CD4-positive, alpha-beta T cell treated with Interleukin-2 at 100 ng/mL for 4 hours (primary cell): ENCODE results near the gene SERPINA9.
"Not testable (repeated sequence)": the region's sequence is repeated elsewhere in the genome, so short reads cannot be mapped to it uniquely, and the experiment has no call there.

Source experiments
- DNase-seq: peaks from one replicate; pipeline ENCODE4 v3.0.0-alpha.2; 2020; ENCODE audit warnings: low spot score

SERPINA9 gene

DNA sequence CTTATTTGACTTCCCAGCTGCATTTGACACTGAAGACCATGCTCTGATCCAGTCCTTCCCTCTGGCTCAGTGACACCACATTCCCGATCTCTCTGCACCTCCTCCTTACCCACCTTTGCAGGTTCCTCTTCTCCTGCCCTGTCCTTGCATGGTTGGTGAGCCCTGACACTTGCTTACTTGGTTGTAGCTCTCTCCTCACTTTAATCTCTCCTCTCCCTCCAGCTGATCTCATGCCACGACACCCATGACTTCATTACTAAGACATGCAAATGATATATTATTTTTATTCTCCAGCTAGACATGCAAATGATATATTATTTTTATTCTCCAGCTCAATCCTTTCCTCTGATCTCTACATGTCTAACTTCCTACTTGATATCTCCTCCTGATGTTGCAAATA lies at the start of gene SERPINA9:
Gene SERPINA9, minus strand, starts transcription at position 175 of the 400 bp plus-strand sequence. CDS start 6,357 bp downstream, outside the sequence.
- no peak for DNase-seq

GRCh38 chr14:94524093-94524492 lies 48.1 kb upstream of the SERPINA9 start:
- no peak for DNase-seq

- DNase-seq = no peak
Observed at GRCh38 chr14:94523265-94523664, 47.3 kb upstream of the SERPINA9 start.

GRCh38 chr14:94522115-94522724 lies 46.2 kb upstream of the SERPINA9 start:
- DNase-seq = no peak

- no peak for DNase-seq
Observed at GRCh38 chr14:94521375-94522114, 45.5 kb upstream of the SERPINA9 start.

DNA sequence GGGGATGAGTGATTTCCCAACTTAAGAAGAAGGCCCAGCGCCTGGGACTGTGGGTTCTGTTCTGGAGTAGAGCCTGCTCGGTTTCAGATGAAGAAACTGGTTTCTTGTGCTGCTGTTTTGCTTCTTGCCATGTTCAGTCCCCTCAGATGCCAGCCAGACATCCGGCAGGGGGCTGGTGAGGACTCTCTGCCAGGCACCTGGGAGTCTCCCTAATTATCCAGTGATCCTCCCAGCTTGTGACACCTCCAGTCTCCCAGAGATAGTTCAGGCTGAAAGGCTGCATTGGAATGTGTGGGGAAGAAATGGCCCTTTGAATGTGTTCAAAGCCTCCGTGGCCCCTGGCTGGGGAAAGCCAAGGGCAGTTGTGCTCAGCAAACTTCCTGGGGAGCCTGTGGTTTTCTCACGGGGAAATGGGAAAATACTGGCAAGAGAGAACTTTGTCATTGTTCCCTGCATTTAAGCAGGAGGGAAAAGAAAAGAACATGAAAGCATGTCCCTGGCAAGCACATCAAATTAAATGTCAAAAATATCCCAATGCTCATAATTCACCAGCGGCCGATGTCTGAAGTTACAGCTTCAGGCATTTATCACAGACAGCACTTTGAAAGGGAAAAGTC lies 41.8 kb upstream of the SERPINA9 start:
- DNase-seq = no peak

GRCh38 chr14:94517248-94517640 lies 41.2 kb upstream of the SERPINA9 start:
- no peak for DNase-seq

DNA sequence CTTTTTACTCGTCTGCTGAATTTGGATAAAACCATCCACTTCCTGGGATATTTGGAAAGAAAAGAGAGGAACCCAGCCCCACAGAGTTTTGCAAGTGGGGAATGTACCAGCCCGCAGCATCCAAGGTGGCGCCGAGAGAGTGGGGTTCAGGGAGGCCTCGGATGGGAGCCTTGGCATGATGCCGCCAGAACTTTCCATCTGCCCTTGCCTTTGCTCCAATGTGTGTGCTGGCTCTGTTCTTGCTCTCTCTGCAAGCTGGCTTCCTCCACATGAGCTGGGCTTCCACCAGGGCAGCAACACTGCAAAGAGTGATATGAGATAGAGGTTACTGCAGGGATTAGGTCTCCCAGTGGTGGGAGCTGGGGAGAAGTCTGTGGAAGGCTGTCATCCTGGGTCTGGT lies 39.9 kb upstream of the SERPINA9 start:
- no peak for DNase-seq

DNA sequence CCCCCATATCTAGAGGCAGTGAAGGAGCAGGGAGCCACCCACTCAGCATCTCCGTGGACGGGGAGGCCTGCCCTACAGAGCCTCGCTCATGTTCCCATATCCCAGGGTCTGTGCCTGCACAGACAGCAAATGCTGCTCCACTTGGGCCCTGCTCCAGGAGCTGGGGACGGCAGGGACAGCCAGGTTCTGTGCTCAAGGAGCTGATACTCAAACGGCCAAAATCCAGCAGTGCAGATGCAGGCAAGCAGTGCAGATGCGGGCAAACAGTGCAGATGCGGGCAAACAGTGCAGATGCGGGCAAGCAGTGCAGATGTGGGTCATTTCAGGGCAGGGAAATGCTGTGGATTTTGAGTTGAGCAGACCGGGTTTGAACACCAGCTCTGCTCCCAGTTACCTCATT lies 39.4 kb upstream of the SERPINA9 start:
- DNase-seq = no peak

DNA sequence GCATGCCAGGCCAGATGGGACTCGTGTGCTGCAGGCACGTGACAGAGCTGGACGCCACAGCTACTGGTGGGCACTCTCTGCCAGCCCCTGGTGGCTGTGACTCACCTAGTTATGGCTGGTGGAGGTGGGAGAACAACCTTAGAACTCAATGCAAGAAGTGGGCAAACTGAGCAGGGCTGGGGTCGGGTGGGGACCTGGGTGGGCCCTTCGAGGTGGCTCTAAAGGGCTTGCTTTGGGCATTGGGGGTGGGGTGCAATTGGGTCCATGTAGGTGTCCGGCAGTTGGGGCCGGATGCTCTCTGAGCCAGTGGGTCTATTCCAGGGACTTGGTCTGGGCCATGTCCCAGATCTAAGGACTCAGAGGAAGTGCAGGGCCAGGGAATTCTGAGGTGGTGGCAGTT lies 38.4 kb upstream of the SERPINA9 start:
- no peak for DNase-seq

GRCh38 chr14:94510481-94510880 lies 34.5 kb upstream of the SERPINA9 start:
- DNase-seq = not testable (repeated sequence)

DNA sequence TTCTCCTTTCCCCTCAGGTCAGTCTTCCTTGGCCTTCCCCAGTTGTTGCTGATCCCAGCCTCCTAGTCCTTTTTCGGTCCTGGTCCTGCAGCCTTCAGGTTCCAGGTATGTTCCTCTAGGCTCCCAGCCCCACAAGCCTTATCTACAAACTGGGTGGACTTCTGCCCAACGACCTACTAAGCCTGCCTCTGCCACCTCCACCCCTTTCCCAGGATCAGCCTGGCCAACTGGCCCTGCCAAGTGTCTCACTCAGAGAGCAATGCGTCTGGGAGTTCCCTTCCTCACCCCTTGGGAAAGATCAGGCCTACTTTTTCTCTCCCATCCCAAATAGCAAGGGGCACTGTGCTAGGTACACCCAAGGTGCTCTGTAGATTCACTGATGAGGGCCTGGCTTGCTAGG lies 33.4 kb upstream of the SERPINA9 start, which contains the start of gene SERPINA12:
Gene SERPINA12, minus strand, starts transcription at position 114 of the 400 bp plus-strand sequence. CDS start 11,072 bp downstream, outside the sequence.
- DNase-seq = no peak

- DNase-seq = no peak
Observed at GRCh38 chr14:94505641-94506040, 29.6 kb upstream of the SERPINA9 start.

DNA sequence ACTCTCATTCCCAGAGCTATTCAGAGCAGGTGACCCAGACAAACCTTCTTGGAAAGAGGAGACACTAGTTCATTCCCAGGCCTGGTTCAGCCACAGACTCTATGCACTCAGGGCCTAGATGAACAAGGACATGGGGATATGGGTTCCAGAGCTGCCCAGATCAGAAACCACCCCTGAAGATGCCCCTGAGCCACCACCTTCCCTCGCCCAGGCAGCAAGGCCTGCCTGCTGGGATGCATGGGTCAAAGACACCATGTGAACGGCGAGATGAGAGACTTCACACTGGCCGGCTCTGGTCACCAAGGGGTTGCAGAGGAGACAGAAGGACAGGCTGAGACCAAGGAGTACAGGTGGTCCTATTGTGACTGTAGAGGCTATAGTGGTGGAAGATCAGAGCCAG lies 29.2 kb upstream of the SERPINA9 start:
- no peak for DNase-seq

DNA sequence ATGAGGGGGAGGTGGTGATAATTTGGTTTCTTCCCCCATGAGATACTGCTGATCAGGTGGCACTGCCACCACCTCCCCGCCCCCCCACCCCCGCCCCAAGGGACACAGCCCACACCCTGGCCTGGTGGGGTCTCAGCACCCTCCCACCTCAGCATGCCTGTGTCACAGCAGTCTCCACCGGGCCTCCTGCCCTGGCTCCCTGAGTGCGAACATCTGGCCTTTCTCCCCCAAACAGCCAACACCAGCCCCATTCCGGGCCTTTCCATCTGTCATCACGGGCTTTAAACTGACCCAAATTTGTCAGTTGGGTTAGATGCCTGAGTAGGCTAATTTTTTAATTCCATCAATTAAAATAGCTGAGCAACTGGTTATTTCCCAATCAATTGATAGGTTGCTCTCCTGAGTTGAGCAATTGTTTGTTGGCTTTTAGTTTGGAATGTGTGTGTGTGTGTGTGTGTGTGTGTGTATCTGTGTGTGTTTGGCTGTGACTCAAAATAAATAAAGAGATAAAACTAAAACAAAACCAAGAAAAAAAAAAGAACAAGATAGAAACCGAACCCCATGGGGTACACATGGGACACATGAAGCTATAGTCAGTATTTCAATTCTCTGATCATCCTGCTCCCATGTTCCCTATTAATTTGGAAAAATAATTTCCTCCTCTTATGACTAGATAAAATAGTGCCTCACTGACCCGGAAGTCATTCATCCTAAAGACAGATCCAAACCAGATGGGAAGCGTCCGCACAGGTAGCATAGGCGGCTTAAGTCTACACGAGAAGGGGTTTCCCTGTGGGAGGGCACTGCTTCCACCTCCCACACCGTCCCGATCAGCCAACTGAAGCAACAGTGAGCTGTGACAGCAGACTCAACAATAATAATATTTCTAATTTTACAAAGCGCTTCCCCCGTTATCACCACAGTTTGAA lies 25.9 kb upstream of the SERPINA9 start:
- DNase-seq = no peak

- no peak for DNase-seq
Observed at GRCh38 chr14:94500264-94500663, 24.3 kb upstream of the SERPINA9 start.

DNA sequence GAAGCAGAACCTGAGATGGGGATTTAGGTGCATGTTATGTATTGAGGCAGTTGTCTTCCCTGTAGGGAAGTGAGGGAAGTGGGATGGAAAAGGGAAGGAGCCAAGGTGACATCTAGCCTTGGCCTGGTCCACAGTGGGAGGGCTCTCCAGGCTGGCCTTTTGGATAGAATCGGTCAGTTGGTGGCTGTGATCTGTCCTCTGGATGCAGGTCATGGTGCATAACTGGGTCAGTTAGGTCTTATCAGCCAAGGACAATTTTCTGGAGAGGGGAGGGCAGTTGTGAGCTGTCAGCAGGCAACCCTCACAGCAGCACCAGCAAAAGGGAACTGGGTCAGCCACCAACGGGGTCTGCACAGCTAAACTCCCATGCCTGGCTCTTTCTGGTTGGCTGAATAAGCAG lies 23.7 kb upstream of the SERPINA9 start:
- DNase-seq = no peak

GRCh38 chr14:94498215-94498614 lies 22.2 kb upstream of the SERPINA9 start:
- no peak for DNase-seq

DNA sequence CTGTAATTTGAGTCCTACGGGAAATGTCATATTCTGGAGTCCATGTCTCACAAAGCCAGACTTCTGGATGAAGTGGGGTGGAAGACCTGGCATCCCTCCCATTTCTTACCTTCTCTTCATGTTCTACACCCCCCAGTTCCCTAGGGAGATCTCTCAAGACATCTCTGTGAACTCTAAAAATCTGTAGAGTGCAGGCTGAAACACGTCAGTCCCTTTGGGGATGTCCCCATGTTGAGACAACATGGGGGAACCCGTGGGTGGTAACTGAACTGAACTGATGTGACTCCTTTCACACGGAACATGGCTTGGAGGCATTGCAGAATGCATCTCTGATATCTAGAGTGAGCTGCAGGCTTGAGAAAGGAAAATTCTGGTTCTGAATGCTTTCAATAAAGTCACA lies 18.1 kb upstream of the SERPINA9 start:
- DNase-seq = no peak

GRCh38 chr14:94491511-94491910 lies 15.5 kb upstream of the SERPINA9 start:
- no peak for DNase-seq

DNA sequence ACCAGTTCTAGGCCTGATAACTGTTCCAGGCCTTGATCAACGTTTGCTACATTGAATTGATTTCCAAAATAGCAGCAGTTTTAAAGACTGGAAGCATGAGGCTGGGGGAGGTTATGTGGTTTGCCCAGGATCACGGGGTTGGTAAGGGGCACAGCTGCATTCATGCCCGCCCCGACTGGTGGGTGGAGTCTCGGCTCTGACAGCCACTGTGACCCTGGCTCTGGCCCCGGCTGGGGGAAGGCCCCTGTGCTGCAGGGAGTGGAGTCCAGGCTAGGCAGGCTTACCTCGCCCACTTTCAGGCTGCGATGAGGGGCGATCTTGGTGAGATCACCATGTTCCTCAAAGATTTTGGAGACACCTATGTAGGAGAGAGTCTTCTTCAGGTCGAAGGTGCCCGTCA lies 13.3 kb upstream of the SERPINA9 start:
- no peak for DNase-seq

DNA sequence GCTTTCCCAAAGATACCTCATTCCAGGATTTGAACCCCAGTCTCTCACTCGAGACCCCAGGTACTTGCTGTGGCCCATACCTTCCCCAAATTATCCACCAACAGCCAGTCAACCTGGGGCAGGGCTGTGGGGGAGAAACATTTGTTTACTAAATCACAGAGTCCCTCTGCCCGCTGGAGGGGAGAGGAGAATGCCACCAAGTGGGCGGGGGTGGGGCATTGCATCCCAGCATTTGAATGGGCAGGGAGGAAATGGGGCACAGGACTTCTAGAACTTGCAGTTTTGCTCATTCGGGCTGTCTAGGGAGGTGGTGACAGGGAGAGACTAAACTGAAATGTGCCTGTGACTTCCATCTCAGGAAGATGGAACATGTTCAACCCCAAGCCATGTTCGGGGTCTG lies 10.9 kb upstream of the SERPINA9 start:
- DNase-seq = no peak
